Stimulated activated CD4-positive, alpha-beta T cell treated with anti-CD3 and anti-CD28 coated beads, Interleukin-15, amount 100 ng/mL, for 48 hours (primary cell): Measurements from ENCODE around the gene SRPRB.

Experiments used
- DNase-seq, 2 donors: peaks; one replicate each; pipeline ENCODE4 v3.0.0-alpha.2; 2020; ENCODE audit warnings: low read depth in 2 of 2

Gene SRPRB

GRCh38 chr3:133825969-133826727, 20.5 kb downstream of the SRPRB start:
- no peak for DNase-seq

- DNase-seq = no peak
Measured at GRCh38 chr3:133827136-133827535, 21.5 kb downstream of the SRPRB start.

- no peak for DNase-seq
Measured at GRCh38 chr3:133827684-133828083, 22.1 kb downstream of the SRPRB start.

- DNase-seq = no peak
Measured at GRCh38 chr3:133828576-133829309, 23.1 kb downstream of the SRPRB start.

- no peak for DNase-seq
Measured at GRCh38 chr3:133829310-133829707, 23.7 kb downstream of the SRPRB start.

GRCh38 chr3:133830071-133830470, 24.5 kb downstream of the SRPRB start:
- no peak for DNase-seq

- no peak for DNase-seq
Measured at GRCh38 chr3:133831966-133832801, 26.6 kb downstream of the SRPRB start.

GRCh38 chr3:133832802-133833144, 27.2 kb downstream of the SRPRB start:
- DNase-seq = no peak

- no peak for DNase-seq
Measured at GRCh38 chr3:133833267-133833666, 27.7 kb downstream of the SRPRB start.

- no peak for DNase-seq
Measured at GRCh38 chr3:133833880-133834620, 28.4 kb downstream of the SRPRB start.

GRCh38 chr3:133834621-133835417, 29.2 kb downstream of the SRPRB start:
- no peak for DNase-seq

GRCh38 chr3:133835418-133835743, 29.8 kb downstream of the SRPRB start:
- DNase-seq = no peak

GRCh38 chr3:133835961-133836360, 30.3 kb downstream of the SRPRB start:
- DNase-seq = no peak

GRCh38 chr3:133836497-133837158, 31.0 kb downstream of the SRPRB start:
- no peak for DNase-seq

GRCh38 chr3:133837487-133838295, 32.1 kb downstream of the SRPRB start:
- DNase-seq = no peak

- DNase-seq = no peak
Measured at GRCh38 chr3:133838296-133838789, 32.7 kb downstream of the SRPRB start.

GRCh38 chr3:133838916-133839800, 33.5 kb downstream of the SRPRB start:
- DNase-seq = no peak

GRCh38 chr3:133840055-133840737, 34.6 kb downstream of the SRPRB start:
- DNase-seq = no peak
